GM21526 (cell line): ENCODE results near the gene CSE1L.
"Not testable (repeated sequence)": the region's sequence is repeated elsewhere in the genome, so short reads cannot be mapped to it uniquely, and the experiment has no call there.

Experiments used
- ATAC-seq: cut with Tn5 transposase; IDR thresholded peaks from one replicate; pipeline ENCODE4 v1.9.1; 2021; ENCODE audit warnings: moderate library complexity; ENCODE audit not compliant: unreplicated experiment, low FRiP score

Gene CSE1L

GRCh38 chr20:49119988-49120387 lies 73.9 kb downstream of the CSE1L start:
- ATAC-seq: no peak

- ATAC-seq: no peak
Measured at GRCh38 chr20:49122920-49123319, 76.8 kb downstream of the CSE1L start.

- ATAC-seq: no peak
Measured at GRCh38 chr20:49123982-49124381, 77.9 kb downstream of the CSE1L start.

GRCh38 chr20:49132995-49133478 lies 86.9 kb downstream of the CSE1L start:
- no peak for ATAC-seq

GRCh38 chr20:49133571-49133970 lies 87.5 kb downstream of the CSE1L start:
- no peak for ATAC-seq

- ATAC-seq: not testable (repeated sequence)
Measured at GRCh38 chr20:49134797-49135196, 88.7 kb downstream of the CSE1L start.

- no peak for ATAC-seq
Measured at GRCh38 chr20:49136817-49137571, 90.9 kb downstream of the CSE1L start.

- ATAC-seq: no peak
Measured at GRCh38 chr20:49138431-49138830, 92.3 kb downstream of the CSE1L start.

- no peak for ATAC-seq
Measured at GRCh38 chr20:49140411-49140810, 94.3 kb downstream of the CSE1L start.

GRCh38 chr20:49140834-49141233 lies 94.7 kb downstream of the CSE1L start:
- ATAC-seq: no peak
